Upper lobe of left lung (tissue), 4 donors: ENCODE data around the gene TMEM8B.

ENCODE experiments used
- POLR2A ChIP-seq, 4 donors: fragments of 450-650 bp; IDR thresholded peaks; one replicate each; pipeline ENCODE4 v1.5.1; 2016 to 2017; ENCODE audit warnings: antibody characterized with exemption in 4 of 4, mild to moderate bottlenecking in 2 of 4
- TF ChIP-seq, protein P1 (sequence below), 6 experiments: fragments of 450-650 bp in 4 of 6; fragments of 200-600 bp in 2 of 6; sonication (generic) in 2 of 6; IDR thresholded peaks; one replicate each; pipeline ENCODE4 v1.5.1; 2016 to 2019; ENCODE audit warnings: antibody characterized with exemption in 6 of 6

DNA sequence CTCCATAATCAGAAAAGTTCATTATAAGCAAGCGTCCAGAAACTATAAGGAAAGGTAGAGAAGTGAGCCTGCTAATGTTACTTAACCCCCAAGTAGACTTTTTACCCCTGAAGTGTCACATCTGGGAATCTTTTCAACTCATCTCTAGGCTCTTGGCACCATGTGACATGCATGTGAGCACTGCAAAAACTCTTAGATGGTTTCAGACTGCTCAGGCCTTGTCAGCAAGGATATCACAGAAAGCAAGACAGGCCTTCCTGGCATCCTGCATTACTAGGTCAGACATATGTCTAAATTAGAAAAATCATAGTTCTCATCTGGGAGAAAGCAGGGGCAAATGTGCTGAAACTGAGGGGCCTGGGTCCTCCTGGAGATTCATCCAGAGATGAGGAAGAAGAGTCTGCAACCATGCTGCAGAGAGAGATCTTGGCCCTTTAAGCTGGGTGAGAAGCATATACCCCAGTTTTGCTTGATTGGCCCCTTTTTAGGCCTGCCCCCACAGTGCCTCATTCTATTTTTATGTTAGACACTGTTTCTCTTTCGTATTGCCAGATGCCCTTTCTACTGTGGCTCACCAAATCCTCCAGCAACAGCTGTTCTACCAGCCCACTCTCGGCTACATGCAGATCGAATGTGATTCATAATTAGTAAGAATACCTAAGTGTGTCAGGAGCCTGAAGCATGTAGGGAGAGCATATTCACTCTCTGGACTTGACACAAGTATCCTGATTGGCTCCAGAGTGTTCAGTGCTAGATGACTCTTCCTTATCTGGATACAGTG lies 19.0 kb downstream of the TMEM8B start:
- TF ChIP-seq, protein P1, sequence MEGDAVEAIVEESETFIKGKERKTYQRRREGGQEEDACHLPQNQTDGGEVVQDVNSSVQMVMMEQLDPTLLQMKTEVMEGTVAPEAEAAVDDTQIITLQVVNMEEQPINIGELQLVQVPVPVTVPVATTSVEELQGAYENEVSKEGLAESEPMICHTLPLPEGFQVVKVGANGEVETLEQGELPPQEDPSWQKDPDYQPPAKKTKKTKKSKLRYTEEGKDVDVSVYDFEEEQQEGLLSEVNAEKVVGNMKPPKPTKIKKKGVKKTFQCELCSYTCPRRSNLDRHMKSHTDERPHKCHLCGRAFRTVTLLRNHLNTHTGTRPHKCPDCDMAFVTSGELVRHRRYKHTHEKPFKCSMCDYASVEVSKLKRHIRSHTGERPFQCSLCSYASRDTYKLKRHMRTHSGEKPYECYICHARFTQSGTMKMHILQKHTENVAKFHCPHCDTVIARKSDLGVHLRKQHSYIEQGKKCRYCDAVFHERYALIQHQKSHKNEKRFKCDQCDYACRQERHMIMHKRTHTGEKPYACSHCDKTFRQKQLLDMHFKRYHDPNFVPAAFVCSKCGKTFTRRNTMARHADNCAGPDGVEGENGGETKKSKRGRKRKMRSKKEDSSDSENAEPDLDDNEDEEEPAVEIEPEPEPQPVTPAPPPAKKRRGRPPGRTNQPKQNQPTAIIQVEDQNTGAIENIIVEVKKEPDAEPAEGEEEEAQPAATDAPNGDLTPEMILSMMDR (IDR thresholded peaks at IDR 0.05), result no peak
- no peak for TF ChIP-seq POLR2A (IDR thresholded peaks at IDR 0.05)
